GM12878 (cell line): ENCODE results near the gene PPFIA3.

ENCODE experiments used
- CBFB ChIP-seq: IDR thresholded peaks from 2 replicates; pipeline ENCODE4 v1.6.1; 2016; ENCODE audit warnings: antibody characterized with exemption, low read depth
- CBX3 ChIP-seq: fragments of 200-600 bp; sonication (generic); IDR thresholded peaks from 2 replicates; pipeline ENCODE4 v1.6.1; 2016; ENCODE audit warnings: low read depth, borderline replicate concordance
- NFIC ChIP-seq: IDR thresholded peaks from 2 replicates; pipeline ENCODE4 v1.6.1; 2012; ENCODE audit warnings: low read depth, mild to moderate bottlenecking, inconsistent platforms, low read length, moderate library complexity
- NR2C2 ChIP-seq: IDR thresholded peaks from 2 replicates; pipeline ENCODE4 v1.6.1; 2011; ENCODE audit warnings: borderline replicate concordance, low read depth; ENCODE audit not compliant: control insufficient read depth, insufficient read length
- POLR2A ChIP-seq: IDR thresholded peaks from 2 replicates; pipeline ENCODE4 v1.6.1; 2011; ENCODE audit warnings: low read depth, mild to moderate bottlenecking, low read length
- POLR2AphosphoS2 ChIP-seq: IDR thresholded peaks from 2 replicates; pipeline ENCODE4 v1.6.1; 2011; ENCODE audit warnings: low read depth, mild to moderate bottlenecking, low read length, improper control_type of control experiment, moderate library complexity
- STAT1 ChIP-seq: fragments of 450-650 bp; conservative IDR thresholded peaks from 2 replicates; pipeline ENCODE4 v1.6.1; 2014; ENCODE audit warnings: antibody characterized with exemption, mild to moderate bottlenecking
- TCF12 ChIP-seq: IDR thresholded peaks from 2 replicates; pipeline ENCODE4 v1.6.1; 2011; ENCODE audit warnings: low read depth, mild to moderate bottlenecking, low read length
- TF ChIP-seq, protein P1 (sequence below), 3 experiments: IDR thresholded peaks in 2 of 3; conservative IDR thresholded peaks in 1 of 3; 2 replicates each; pipeline ENCODE4 v1.5.1; 2011; ENCODE audit warnings: low read depth in 3 of 3, low read length in 3 of 3, mild to moderate bottlenecking in 3 of 3, control low read depth in 2 of 3, moderate library complexity in 2 of 3, inconsistent platforms in 1 of 3, mixed read lengths in 1 of 3; ENCODE audit not compliant: control insufficient read depth in 2 of 3, insufficient read depth in 1 of 3; ENCODE audit errors: extremely low read depth in 1 of 3

DNA sequence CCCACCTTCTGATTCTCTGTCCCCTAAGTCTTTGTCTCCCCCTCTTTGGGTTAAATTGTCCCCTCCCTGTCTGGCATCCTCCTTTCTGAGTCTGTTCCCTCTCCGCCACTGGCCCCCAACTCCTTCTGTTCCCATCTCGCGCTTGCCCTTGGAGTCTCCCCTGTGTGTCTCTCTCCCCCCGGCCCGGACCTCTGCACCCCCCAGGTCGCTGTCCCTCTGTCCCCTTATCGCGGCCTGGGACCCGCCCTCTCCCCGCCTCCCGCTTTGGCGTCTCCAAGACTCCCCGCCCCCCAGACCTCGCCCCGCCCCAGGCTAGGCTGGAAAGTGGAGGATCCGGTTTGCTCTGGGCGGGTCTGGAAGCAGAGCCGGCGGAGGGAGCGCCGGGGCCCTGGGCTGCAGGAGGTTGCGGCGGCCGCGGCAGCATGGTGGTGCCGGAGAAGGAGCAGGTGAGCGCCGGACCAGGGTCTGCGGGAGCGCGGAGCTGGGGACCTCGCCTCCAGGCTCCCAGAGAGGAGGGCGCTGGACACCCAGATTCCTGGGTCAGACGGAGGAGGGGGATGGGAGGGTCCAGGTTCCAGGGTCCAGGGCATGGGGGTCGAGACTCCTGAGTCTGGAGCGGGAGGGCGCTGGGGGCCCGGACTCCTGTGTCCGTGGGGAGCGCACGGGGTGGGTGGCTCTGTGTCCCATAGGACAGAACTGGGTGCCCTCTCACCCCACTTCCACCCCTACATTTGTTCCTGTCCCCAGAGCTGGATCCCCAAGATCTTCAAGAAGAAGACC, 38.3 kb downstream of the PPFIA3 start, which contains the start of gene TRPM4:
- no peak for TF ChIP-seq NFIC
- no peak for TF ChIP-seq STAT1
- TF ChIP-seq, protein P1, sequence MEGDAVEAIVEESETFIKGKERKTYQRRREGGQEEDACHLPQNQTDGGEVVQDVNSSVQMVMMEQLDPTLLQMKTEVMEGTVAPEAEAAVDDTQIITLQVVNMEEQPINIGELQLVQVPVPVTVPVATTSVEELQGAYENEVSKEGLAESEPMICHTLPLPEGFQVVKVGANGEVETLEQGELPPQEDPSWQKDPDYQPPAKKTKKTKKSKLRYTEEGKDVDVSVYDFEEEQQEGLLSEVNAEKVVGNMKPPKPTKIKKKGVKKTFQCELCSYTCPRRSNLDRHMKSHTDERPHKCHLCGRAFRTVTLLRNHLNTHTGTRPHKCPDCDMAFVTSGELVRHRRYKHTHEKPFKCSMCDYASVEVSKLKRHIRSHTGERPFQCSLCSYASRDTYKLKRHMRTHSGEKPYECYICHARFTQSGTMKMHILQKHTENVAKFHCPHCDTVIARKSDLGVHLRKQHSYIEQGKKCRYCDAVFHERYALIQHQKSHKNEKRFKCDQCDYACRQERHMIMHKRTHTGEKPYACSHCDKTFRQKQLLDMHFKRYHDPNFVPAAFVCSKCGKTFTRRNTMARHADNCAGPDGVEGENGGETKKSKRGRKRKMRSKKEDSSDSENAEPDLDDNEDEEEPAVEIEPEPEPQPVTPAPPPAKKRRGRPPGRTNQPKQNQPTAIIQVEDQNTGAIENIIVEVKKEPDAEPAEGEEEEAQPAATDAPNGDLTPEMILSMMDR (IDR thresholded peaks at IDR 0.05 in 2 of 3, conservative IDR thresholded peaks at IDR 0.05 in 1 of 3; ENCODE audit: control insufficient read depth in 2 of 3, extremely low read depth in 1 of 3, insufficient read depth in 1 of 3, low read depth in 3 of 3, low read length in 3 of 3) = no peak
- TF ChIP-seq TCF12 = no peak
- TF ChIP-seq CBFB = no peak
- TF ChIP-seq NR2C2 = no peak
- no peak for TF ChIP-seq POLR2AphosphoS2
- TF ChIP-seq CBX3 = no peak
- TF ChIP-seq POLR2A = no peak; the same call in 1 of the 2 replicates
